K562 (cell line): ENCODE data around the gene OOSP3. TPM values are rescaled to one million over a fixed set of nuclear protein-coding genes. Genes with fewer than 3 reads are reported as not detected.

Source experiments
- EP400 ChIP-seq: fragments of 450-650 bp; IDR thresholded peaks from 2 replicates; pipeline ENCODE4 v1.6.1; 2017; ENCODE audit warnings: antibody characterized with exemption, mild to moderate bottlenecking, moderate library complexity
- FOSL1 ChIP-seq: fragments of 200-800 bp; sonication (Bioruptor generic); conservative IDR thresholded peaks from 2 replicates; pipeline ENCODE4 v1.6.1; 2016; ENCODE audit warnings: missing genetic modification characterization, missing compliant biosample characterization
- MAZ ChIP-seq, 2 experiments: fragments of 450-650 bp in 1 of 2; sonication (generic) in 1 of 2; formaldehyde crosslinking; IDR thresholded peaks in 1 of 2; conservative IDR thresholded peaks in 1 of 2; 2 replicates each; pipeline versions ENCODE4 v1.4.0 to v1.5.0; 2020; ENCODE audit warnings: mild to moderate bottlenecking in 1 of 2, missing genetic modification reagents in 1 of 2
- NFRKB ChIP-seq: fragments of 450-650 bp; IDR thresholded peaks from 2 replicates; pipeline ENCODE4 v1.6.1; 2016; ENCODE audit warnings: low read depth
- YY1 ChIP-seq, 3 experiments: IDR thresholded peaks; 2 replicates each; pipeline ENCODE4 v1.6.1; 2011; ENCODE audit warnings: low read length in 2 of 3, mild to moderate bottlenecking in 2 of 3, moderate library complexity in 2 of 3, borderline replicate concordance in 1 of 3, control low read depth in 1 of 3, low read depth in 1 of 3; ENCODE audit not compliant: insufficient read depth in 3 of 3, insufficient replicate concordance in 2 of 3, control insufficient read depth in 1 of 3, insufficient read length in 1 of 3; ENCODE audit errors: extremely low read depth in 1 of 3
- ZNF217 ChIP-seq: sonication (generic); formaldehyde crosslinking; IDR thresholded peaks from 2 replicates; pipeline ENCODE4 v1.8.0; 2022; ENCODE audit warnings: mild to moderate bottlenecking, missing genetic modification reagents
- ZNF384 ChIP-seq: IDR thresholded peaks from 2 replicates; pipeline ENCODE4 v1.6.1; 2012; ENCODE audit warnings: low read depth, low read length, improper control_type of control experiment
- polyA plus RNA-seq, 8 experiments: library from polyadenylated mRNA; depleted of rRNA in 4 of 8; stranded (reverse) in 5 of 8; unstranded in 3 of 8; fragments of >200 nt; fragmentation: Nextera tagmentation in 2 of 8; fragmentation: Illumina TruSeq in 1 of 8; extraction: Ambion mirVana in 2 of 8; extraction: Trizol in 1 of 8; gene quantifications; 2 replicates each; pipeline versions ENCODE4 v1.2.1 to v1.2.3, GENCODE V29; 2011 to 2014; ENCODE audit warnings: inconsistent platforms in 1 of 8, missing spikeins in 1 of 8
- total RNA-seq, 7 experiments: library from RNA; depleted of rRNA in 6 of 7; stranded (reverse); fragments of >200 nt in 6 of 7; fragmentation: Illumina TruSeq in 2 of 7; extraction: Trizol in 2 of 7; gene quantifications; 2 replicates each; pipeline versions ENCODE4 v1.2.1 to v1.2.3, GENCODE V29; 2011 to 2021; ENCODE audit warnings: low replicate concordance in 1 of 7
- TF ChIP-seq, protein P1 (sequence below), 3 experiments: IDR thresholded peaks in 2 of 3; conservative IDR thresholded peaks in 1 of 3; 2 replicates each; pipeline ENCODE4 v1.5.1; 2011 to 2012; ENCODE audit warnings: low read length in 3 of 3, mild to moderate bottlenecking in 3 of 3, control low read depth in 2 of 3, improper control_type of control experiment in 1 of 3, inconsistent platforms in 1 of 3, low read depth in 1 of 3, mixed read lengths in 1 of 3, moderate library complexity in 1 of 3; ENCODE audit not compliant: insufficient read depth in 2 of 3
- TF ChIP-seq, protein P2 (sequence below): fragments of 450-650 bp; IDR thresholded peaks from 2 replicates; pipeline ENCODE4 v1.6.1; 2016; ENCODE audit warnings: borderline replicate concordance
- TF ChIP-seq, protein P3 (sequence below), 3 experiments: fragments of 200-800 bp in 1 of 3; fragments of 250-450 bp in 1 of 3; fragments of 450-650 bp in 1 of 3; sonication (Bioruptor Pico) in 1 of 3; sonication (Bioruptor generic) in 1 of 3; formaldehyde crosslinking in 1 of 3; IDR thresholded peaks; 2 replicates each; pipeline versions ENCODE4 v1.6.1 to v1.8.0; 2016 to 2022; ENCODE audit warnings: mild to moderate bottlenecking in 2 of 3, missing genetic modification characterization in 2 of 3, missing compliant biosample characterization in 1 of 3, moderate library complexity in 1 of 3
- TF ChIP-seq, protein P4 (sequence below): fragments of 450-650 bp; IDR thresholded peaks from 2 replicates; pipeline ENCODE4 v1.6.1; 2016; ENCODE audit warnings: mild to moderate bottlenecking

Gene OOSP3
- total and polyA plus RNA-seq, 9 of the 15 experiments (the other 6 are each of a cell fraction or from before 2014, with no cell fraction given), result 0.09 to 0.32 (median 0.15) TPM; not detected in 6

- TF ChIP-seq ZNF217 (no peak), NFRKB (no peak), ZNF384 (peak; percentile 90), EP400 (0 out of 2 replicates have a peak, but pooled peaks have one; percentile 8), MAZ (CRISPR knock-in tag; conservative IDR thresholded peaks at IDR 0.05 in 1 of 2, IDR thresholded peaks at IDR 0.05 in 1 of 2) (peak in 1 of 2 experiments; percentile 33; a peak in 1 of 4 replicates), FOSL1 (peak; percentile 76), YY1 (IDR thresholded peaks at IDR 0.05; ENCODE audit: borderline replicate concordance in 1 of 3, control insufficient read depth in 1 of 3, extremely low read depth in 1 of 3, insufficient read depth in 3 of 3, insufficient read length in 1 of 3, insufficient replicate concordance in 2 of 3, low read depth in 1 of 3, low read length in 2 of 3) (no peak)
- TF ChIP-seq, protein P1, sequence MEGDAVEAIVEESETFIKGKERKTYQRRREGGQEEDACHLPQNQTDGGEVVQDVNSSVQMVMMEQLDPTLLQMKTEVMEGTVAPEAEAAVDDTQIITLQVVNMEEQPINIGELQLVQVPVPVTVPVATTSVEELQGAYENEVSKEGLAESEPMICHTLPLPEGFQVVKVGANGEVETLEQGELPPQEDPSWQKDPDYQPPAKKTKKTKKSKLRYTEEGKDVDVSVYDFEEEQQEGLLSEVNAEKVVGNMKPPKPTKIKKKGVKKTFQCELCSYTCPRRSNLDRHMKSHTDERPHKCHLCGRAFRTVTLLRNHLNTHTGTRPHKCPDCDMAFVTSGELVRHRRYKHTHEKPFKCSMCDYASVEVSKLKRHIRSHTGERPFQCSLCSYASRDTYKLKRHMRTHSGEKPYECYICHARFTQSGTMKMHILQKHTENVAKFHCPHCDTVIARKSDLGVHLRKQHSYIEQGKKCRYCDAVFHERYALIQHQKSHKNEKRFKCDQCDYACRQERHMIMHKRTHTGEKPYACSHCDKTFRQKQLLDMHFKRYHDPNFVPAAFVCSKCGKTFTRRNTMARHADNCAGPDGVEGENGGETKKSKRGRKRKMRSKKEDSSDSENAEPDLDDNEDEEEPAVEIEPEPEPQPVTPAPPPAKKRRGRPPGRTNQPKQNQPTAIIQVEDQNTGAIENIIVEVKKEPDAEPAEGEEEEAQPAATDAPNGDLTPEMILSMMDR (IDR thresholded peaks at IDR 0.05 in 2 of 3, conservative IDR thresholded peaks at IDR 0.05 in 1 of 3; ENCODE audit: insufficient read depth in 2 of 3, low read depth in 1 of 3, low read length in 3 of 3), result peak; percentile 59 to 62 (median 61)
- TF ChIP-seq, protein P2, sequence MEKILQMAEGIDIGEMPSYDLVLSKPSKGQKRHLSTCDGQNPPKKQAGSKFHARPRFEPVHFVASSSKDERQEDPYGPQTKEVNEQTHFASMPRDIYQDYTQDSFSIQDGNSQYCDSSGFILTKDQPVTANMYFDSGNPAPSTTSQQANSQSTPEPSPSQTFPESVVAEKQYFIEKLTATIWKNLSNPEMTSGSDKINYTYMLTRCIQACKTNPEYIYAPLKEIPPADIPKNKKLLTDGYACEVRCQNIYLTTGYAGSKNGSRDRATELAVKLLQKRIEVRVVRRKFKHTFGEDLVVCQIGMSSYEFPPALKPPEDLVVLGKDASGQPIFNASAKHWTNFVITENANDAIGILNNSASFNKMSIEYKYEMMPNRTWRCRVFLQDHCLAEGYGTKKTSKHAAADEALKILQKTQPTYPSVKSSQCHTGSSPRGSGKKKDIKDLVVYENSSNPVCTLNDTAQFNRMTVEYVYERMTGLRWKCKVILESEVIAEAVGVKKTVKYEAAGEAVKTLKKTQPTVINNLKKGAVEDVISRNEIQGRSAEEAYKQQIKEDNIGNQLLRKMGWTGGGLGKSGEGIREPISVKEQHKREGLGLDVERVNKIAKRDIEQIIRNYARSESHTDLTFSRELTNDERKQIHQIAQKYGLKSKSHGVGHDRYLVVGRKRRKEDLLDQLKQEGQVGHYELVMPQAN, result no peak
- TF ChIP-seq, protein P3, sequence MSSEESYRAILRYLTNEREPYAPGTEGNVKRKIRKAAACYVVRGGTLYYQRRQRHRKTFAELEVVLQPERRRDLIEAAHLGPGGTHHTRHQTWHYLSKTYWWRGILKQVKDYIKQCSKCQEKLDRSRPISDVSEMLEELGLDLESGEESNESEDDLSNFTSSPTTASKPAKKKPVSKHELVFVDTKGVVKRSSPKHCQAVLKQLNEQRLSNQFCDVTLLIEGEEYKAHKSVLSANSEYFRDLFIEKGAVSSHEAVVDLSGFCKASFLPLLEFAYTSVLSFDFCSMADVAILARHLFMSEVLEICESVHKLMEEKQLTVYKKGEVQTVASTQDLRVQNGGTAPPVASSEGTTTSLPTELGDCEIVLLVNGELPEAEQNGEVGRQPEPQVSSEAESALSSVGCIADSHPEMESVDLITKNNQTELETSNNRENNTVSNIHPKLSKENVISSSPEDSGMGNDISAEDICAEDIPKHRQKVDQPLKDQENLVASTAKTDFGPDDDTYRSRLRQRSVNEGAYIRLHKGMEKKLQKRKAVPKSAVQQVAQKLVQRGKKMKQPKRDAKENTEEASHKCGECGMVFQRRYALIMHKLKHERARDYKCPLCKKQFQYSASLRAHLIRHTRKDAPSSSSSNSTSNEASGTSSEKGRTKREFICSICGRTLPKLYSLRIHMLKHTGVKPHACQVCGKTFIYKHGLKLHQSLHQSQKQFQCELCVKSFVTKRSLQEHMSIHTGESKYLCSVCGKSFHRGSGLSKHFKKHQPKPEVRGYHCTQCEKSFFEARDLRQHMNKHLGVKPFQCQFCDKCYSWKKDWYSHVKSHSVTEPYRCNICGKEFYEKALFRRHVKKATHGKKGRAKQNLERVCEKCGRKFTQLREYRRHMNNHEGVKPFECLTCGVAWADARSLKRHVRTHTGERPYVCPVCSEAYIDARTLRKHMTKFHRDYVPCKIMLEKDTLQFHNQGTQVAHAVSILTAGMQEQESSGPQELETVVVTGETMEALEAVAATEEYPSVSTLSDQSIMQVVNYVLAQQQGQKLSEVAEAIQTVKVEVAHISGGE (CRISPR knock-in tag; IDR thresholded peaks at IDR 0.05), result no peak
- TF ChIP-seq, protein P4, sequence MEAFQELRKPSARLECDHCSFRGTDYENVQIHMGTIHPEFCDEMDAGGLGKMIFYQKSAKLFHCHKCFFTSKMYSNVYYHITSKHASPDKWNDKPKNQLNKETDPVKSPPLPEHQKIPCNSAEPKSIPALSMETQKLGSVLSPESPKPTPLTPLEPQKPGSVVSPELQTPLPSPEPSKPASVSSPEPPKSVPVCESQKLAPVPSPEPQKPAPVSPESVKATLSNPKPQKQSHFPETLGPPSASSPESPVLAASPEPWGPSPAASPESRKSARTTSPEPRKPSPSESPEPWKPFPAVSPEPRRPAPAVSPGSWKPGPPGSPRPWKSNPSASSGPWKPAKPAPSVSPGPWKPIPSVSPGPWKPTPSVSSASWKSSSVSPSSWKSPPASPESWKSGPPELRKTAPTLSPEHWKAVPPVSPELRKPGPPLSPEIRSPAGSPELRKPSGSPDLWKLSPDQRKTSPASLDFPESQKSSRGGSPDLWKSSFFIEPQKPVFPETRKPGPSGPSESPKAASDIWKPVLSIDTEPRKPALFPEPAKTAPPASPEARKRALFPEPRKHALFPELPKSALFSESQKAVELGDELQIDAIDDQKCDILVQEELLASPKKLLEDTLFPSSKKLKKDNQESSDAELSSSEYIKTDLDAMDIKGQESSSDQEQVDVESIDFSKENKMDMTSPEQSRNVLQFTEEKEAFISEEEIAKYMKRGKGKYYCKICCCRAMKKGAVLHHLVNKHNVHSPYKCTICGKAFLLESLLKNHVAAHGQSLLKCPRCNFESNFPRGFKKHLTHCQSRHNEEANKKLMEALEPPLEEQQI, result peak; percentile 80
These were observed 40.5 kb downstream of the OOSP3 start (continued) for GRCh38 chr11:59918987-59919589.
